ENCODE measurements around the gene RIMBP2. TPM values are rescaled to one million over a fixed set of nuclear protein-coding genes. Genes with fewer than 3 reads are reported as not detected.

The RIMBP2 gene
- total and polyA plus RNA-seq, 9 of the 15 experiments (the other 6 are each of a cell fraction or from before 2014, with no cell fraction given): not detected

- DNase-seq (ENCODE audit: extremely low read depth in 1 of 4, low spot score in 3 of 4) (no peak), ATAC-seq (no peak), FAIRE-seq (no peak)
- Histone ChIP-seq H3K4me1 (replicated peaks in 1 of 2; ENCODE audit: control insufficient read depth in 2 of 2, insufficient read depth in 2 of 2, low read length in 2 of 2) (no peaks in the 10 kb centered on the region; a peak in 1 of 5 replicates), H3K36me3 (ENCODE audit: control insufficient read depth, insufficient read depth, low read length) (no peaks in the 10 kb centered on the region), H3K79me2 (ENCODE audit: control insufficient read depth, insufficient read depth, low read length) (no peaks in the 10 kb centered on the region), H2AFZ (ENCODE audit: low read depth, low read length) (no peak overlapping the region), H3K27ac (ENCODE audit: extremely low read depth, low read depth, low read length) (no peak overlapping the region), H3K27me3 (ENCODE audit: control insufficient read depth in 2 of 2, insufficient read depth in 2 of 2, low read length in 2 of 2) (peaks cover 39 to 76% of the 10 kb centered on the region in 2 experiments), H4K20me1 (replicated peaks; ENCODE audit: control insufficient read depth, insufficient read depth, low read length) (peaks cover 6% of the 10 kb centered on the region; the same call in 1 of the 2 replicates), H3K4me2 (ENCODE audit: insufficient read depth, low read length) (no peak overlapping the region), H3K9ac (ENCODE audit: insufficient read depth in 1 of 2, low read depth in 2 of 2, low read length in 2 of 2) (no peak overlapping the region), H3K4me3 (no peak overlapping the region), H3K9me3 (replicated peaks; ENCODE audit: control insufficient read depth, insufficient read depth, low read depth, low read length) (no peaks in the 10 kb centered on the region), H3K9me1 (ENCODE audit: control insufficient read depth, insufficient read depth, low read length) (no peaks in the 10 kb centered on the region)
- no peak for TF ChIP-seq MLX (CRISPR knock-in tag; conservative IDR thresholded peaks at IDR 0.05)
- TF ChIP-seq POLR2H (tag; IDR thresholded peaks at IDR 0.05; ENCODE audit: low read depth): no peak
- no peak for TF ChIP-seq CHD1 (IDR thresholded peaks at IDR 0.05; ENCODE audit: low read length)
- TF ChIP-seq TARDBP (IDR thresholded peaks at IDR 0.05): no peak
- no peak for TF ChIP-seq IRF2 (CRISPR knock-in tag; IDR thresholded peaks at IDR 0.05)
- TF ChIP-seq ZNF24 (IDR thresholded peaks at IDR 0.05): no peak
- TF ChIP-seq DPF2 (IDR thresholded peaks at IDR 0.05): no peak
- POLR2A ChIA-PET: interaction anchor here (0.7 kb wide), 1 partner anchor 16 kb away, joined by 3 read pairs; no protein-coding TSS in a partner anchor
- no TSS peak for BruUV-seq (replicated peaks)
- CTCF ChIA-PET (ENCODE audit: low intra/inter-chr PET ratio): no interaction called here
- intact Hi-C loops (cut with micrococcal nuclease) (no loop called here), in situ Hi-C loops (cut with MboI) (no loop called here)
- 0% methylated on average over 18 of the region's 18 CpGs for WGBS (ENCODE audit: insufficient coverage, low coverage, missing lambda C conversion rate)
Measured at GRCh38 chr12:130639476-130640424, 76.3 kb downstream of the RIMBP2 start.

Measured in K562 (cell line).